NCI-H748 (cell line): ENCODE results near the gene PTPA.
"Not testable (repeated sequence)": the region's sequence is repeated elsewhere in the genome, so short reads cannot be mapped to it uniquely, and the experiment has no call there.

Experiments used
- DNase-seq: peaks from one replicate; lab custom pipeline; 2025; ENCODE audit not compliant: unreplicated experiment; lab: John Stamatoyannopoulos, UW

PTPA gene

GRCh38 chr9:129175825-129176633 lies 64.8 kb downstream of the PTPA start:
- DNase-seq = peak; percentile 89

- DNase-seq = peak; percentile 72
Observed at GRCh38 chr9:129176701-129177442, 65.7 kb downstream of the PTPA start.

- peak; percentile 72 for DNase-seq
Observed at GRCh38 chr9:129177443-129177790, 66.2 kb downstream of the PTPA start.

GRCh38 chr9:129177791-129178567 lies 66.8 kb downstream of the PTPA start, which contains the start of gene IER5L:
Gene IER5L (minus strand): TSS chr9:129178261. CDS start chr9:129178052, 209 bp downstream.
- peak; percentile 98 for DNase-seq

GRCh38 chr9:129178568-129179382 lies 67.6 kb downstream of the PTPA start:
- peak; percentile 48 for DNase-seq

GRCh38 chr9:129181246-129181645 lies 70.0 kb downstream of the PTPA start:
- no peak for DNase-seq

GRCh38 chr9:129182122-129182521 lies 70.9 kb downstream of the PTPA start:
- DNase-seq = no peak

- DNase-seq = peak; percentile 27
Observed at GRCh38 chr9:129182625-129183494, 71.6 kb downstream of the PTPA start.

- no peak for DNase-seq
Observed at GRCh38 chr9:129183495-129184218, 72.4 kb downstream of the PTPA start.

- DNase-seq = no peak
Observed at GRCh38 chr9:129184219-129184524, 73.0 kb downstream of the PTPA start.

- DNase-seq = no peak
Observed at GRCh38 chr9:129184596-129185122, 73.4 kb downstream of the PTPA start.

- no peak for DNase-seq
Observed at GRCh38 chr9:129185402-129185801, 74.2 kb downstream of the PTPA start.

- DNase-seq = no peak
Observed at GRCh38 chr9:129185991-129186390, 74.8 kb downstream of the PTPA start.

GRCh38 chr9:129187042-129187441 lies 75.8 kb downstream of the PTPA start:
- no peak for DNase-seq

- DNase-seq = not testable (repeated sequence)
Observed at GRCh38 chr9:129189971-129190370, 78.8 kb downstream of the PTPA start.

GRCh38 chr9:129191234-129191633 lies 80.0 kb downstream of the PTPA start:
- DNase-seq = no peak

GRCh38 chr9:129193655-129194054 lies 82.4 kb downstream of the PTPA start:
- no peak for DNase-seq

- no peak for DNase-seq
Observed at GRCh38 chr9:129194221-129194620, 83.0 kb downstream of the PTPA start.

GRCh38 chr9:129195606-129196005 lies 84.4 kb downstream of the PTPA start:
- DNase-seq = no peak
